ENCODE data around the gene OBSL1.

Gene OBSL1

GRCh38 chr2:219595256-219595655 is 23.9 kb upstream of the OBSL1 start:
- Histone ChIP-seq H3K9me3 (ENCODE audit: control insufficient read depth in 1 of 2, low read length in 2 of 2) (no peaks in the 10 kb centered on the region), H3K27ac (ENCODE audit: low read length) (no peak overlapping the region), H3K36me3 (ENCODE audit: control insufficient read depth in 1 of 2, insufficient read depth in 2 of 2, low read length in 2 of 2) (no peaks in the 10 kb centered on the region), H3K4me3 (ENCODE audit: low read depth in 1 of 2, low read length in 2 of 2) (no peak overlapping the region), H3K4me1 (ENCODE audit: control insufficient read depth in 1 of 2, insufficient read depth in 2 of 2, low read length in 2 of 2) (peaks cover 0 to 7% of the 10 kb centered on the region in 2 donors), H3K27me3 (ENCODE audit: low read depth, low read length) (no peaks in the 10 kb centered on the region)

GRCh38 chr2:219593154-219593553 is 21.8 kb upstream of the OBSL1 start:
- Histone ChIP-seq H3K27ac (ENCODE audit: low read length) (no peak overlapping the region), H3K36me3 (ENCODE audit: control insufficient read depth in 1 of 2, insufficient read depth in 2 of 2, low read length in 2 of 2) (no peaks in the 10 kb centered on the region), H3K27me3 (ENCODE audit: low read depth, low read length) (no peaks in the 10 kb centered on the region), H3K4me3 (ENCODE audit: low read depth in 1 of 2, low read length in 2 of 2) (no peak overlapping the region), H3K4me1 (ENCODE audit: control insufficient read depth in 1 of 2, insufficient read depth in 2 of 2, low read length in 2 of 2) (peaks cover 0 to under 1% of the 10 kb centered on the region in 2 donors), H3K9me3 (ENCODE audit: control insufficient read depth in 1 of 2, low read length in 2 of 2) (no peaks in the 10 kb centered on the region)

- no peak overlapping the region for H3K27ac ChIP-seq (ENCODE audit: low read length)
- H3K4me1 ChIP-seq (ENCODE audit: control insufficient read depth in 1 of 2, insufficient read depth in 2 of 2, low read length in 2 of 2), result no peaks in the 10 kb centered on the region
- H3K27me3 ChIP-seq (ENCODE audit: low read depth, low read length), result no peaks in the 10 kb centered on the region
- H3K9me3 ChIP-seq (ENCODE audit: control insufficient read depth in 1 of 2, low read length in 2 of 2), result no peaks in the 10 kb centered on the region
- H3K4me3 ChIP-seq (ENCODE audit: low read depth in 1 of 2, low read length in 2 of 2), result no peak overlapping the region
- H3K36me3 ChIP-seq (ENCODE audit: control insufficient read depth in 1 of 2, insufficient read depth in 2 of 2, low read length in 2 of 2), result no peaks in the 10 kb centered on the region
Measured at GRCh38 chr2:219592736-219593135, 21.4 kb upstream of the OBSL1 start.

- H3K4me1 ChIP-seq (ENCODE audit: control insufficient read depth in 1 of 2, insufficient read depth in 2 of 2, low read length in 2 of 2), result no peaks in the 10 kb centered on the region
- H3K27ac ChIP-seq (ENCODE audit: low read length), result no peak overlapping the region
- no peaks in the 10 kb centered on the region for H3K36me3 ChIP-seq (ENCODE audit: control insufficient read depth in 1 of 2, insufficient read depth in 2 of 2, low read length in 2 of 2)
- no peaks in the 10 kb centered on the region for H3K27me3 ChIP-seq (ENCODE audit: low read depth, low read length)
- no peak overlapping the region for H3K4me3 ChIP-seq (ENCODE audit: low read depth in 1 of 2, low read length in 2 of 2)
- no peaks in the 10 kb centered on the region for H3K9me3 ChIP-seq (ENCODE audit: control insufficient read depth in 1 of 2, low read length in 2 of 2)
Measured at GRCh38 chr2:219591091-219591490, 19.8 kb upstream of the OBSL1 start.

GRCh38 chr2:219581346-219581745 is 10.0 kb upstream of the OBSL1 start:
- H3K27me3 ChIP-seq (ENCODE audit: low read depth, low read length), result no peaks in the 10 kb centered on the region
- H3K36me3 ChIP-seq (ENCODE audit: control insufficient read depth in 1 of 2, insufficient read depth in 2 of 2, low read length in 2 of 2), result no peaks in the 10 kb centered on the region
- no peaks in the 10 kb centered on the region for H3K4me1 ChIP-seq (ENCODE audit: control insufficient read depth in 1 of 2, insufficient read depth in 2 of 2, low read length in 2 of 2)
- H3K4me3 ChIP-seq (ENCODE audit: low read depth in 1 of 2, low read length in 2 of 2), result no peak overlapping the region
- H3K27ac ChIP-seq (ENCODE audit: low read length), result no peak overlapping the region
- no peaks in the 10 kb centered on the region for H3K9me3 ChIP-seq (ENCODE audit: control insufficient read depth in 1 of 2, low read length in 2 of 2)

GRCh38 chr2:219578811-219579613 is 7.7 kb upstream of the OBSL1 start:
- H3K9me3 ChIP-seq (ENCODE audit: control insufficient read depth in 1 of 2, low read length in 2 of 2), result no peaks in the 10 kb centered on the region
- no peak overlapping the region for H3K4me3 ChIP-seq (ENCODE audit: low read depth in 1 of 2, low read length in 2 of 2)
- H3K27ac ChIP-seq (ENCODE audit: low read length), result no peak overlapping the region
- no peaks in the 10 kb centered on the region for H3K4me1 ChIP-seq (ENCODE audit: control insufficient read depth in 1 of 2, insufficient read depth in 2 of 2, low read length in 2 of 2)
- no peaks in the 10 kb centered on the region for H3K27me3 ChIP-seq (ENCODE audit: low read depth, low read length)
- H3K36me3 ChIP-seq (ENCODE audit: control insufficient read depth in 1 of 2, insufficient read depth in 2 of 2, low read length in 2 of 2), result no peaks in the 10 kb centered on the region

- Histone ChIP-seq H3K4me1 (ENCODE audit: control insufficient read depth in 1 of 2, insufficient read depth in 2 of 2, low read length in 2 of 2) (peaks cover 0 to 4% of the 10 kb centered on the region in 2 donors), H3K4me3 (ENCODE audit: low read depth in 1 of 2, low read length in 2 of 2) (no peak overlapping the region), H3K27me3 (ENCODE audit: low read depth, low read length) (no peaks in the 10 kb centered on the region), H3K36me3 (ENCODE audit: control insufficient read depth in 1 of 2, insufficient read depth in 2 of 2, low read length in 2 of 2) (no peaks in the 10 kb centered on the region), H3K27ac (ENCODE audit: low read length) (no peak overlapping the region), H3K9me3 (ENCODE audit: control insufficient read depth in 1 of 2, low read length in 2 of 2) (no peaks in the 10 kb centered on the region)
Measured at GRCh38 chr2:219576505-219577388, 5.4 kb upstream of the OBSL1 start.

GRCh38 chr2:219575566-219576504 is 4.5 kb upstream of the OBSL1 start:
- H3K9me3 ChIP-seq (ENCODE audit: control insufficient read depth in 1 of 2, low read length in 2 of 2), result no peaks in the 10 kb centered on the region
- H3K4me1 ChIP-seq (ENCODE audit: control insufficient read depth in 1 of 2, insufficient read depth in 2 of 2, low read length in 2 of 2), result peaks cover 0 to 9% of the 10 kb centered on the region in 2 donors
- H3K27me3 ChIP-seq (ENCODE audit: low read depth, low read length), result no peaks in the 10 kb centered on the region
- H3K4me3 ChIP-seq (ENCODE audit: low read depth in 1 of 2, low read length in 2 of 2), result no peak overlapping the region
- H3K36me3 ChIP-seq (ENCODE audit: control insufficient read depth in 1 of 2, insufficient read depth in 2 of 2, low read length in 2 of 2), result no peaks in the 10 kb centered on the region
- H3K27ac ChIP-seq (ENCODE audit: low read length), result no peak overlapping the region

- Histone ChIP-seq H3K4me3 (ENCODE audit: low read depth in 1 of 2, low read length in 2 of 2) (no peak overlapping the region), H3K27me3 (ENCODE audit: low read depth, low read length) (no peaks in the 10 kb centered on the region)
Measured at GRCh38 chr2:219574484-219575311, 3.4 kb upstream of the OBSL1 start.

GRCh38 chr2:219573166-219573565 is 1.8 kb upstream of the OBSL1 start:
- Histone ChIP-seq H3K27ac (ENCODE audit: low read length) (no peak overlapping the region), H3K27me3 (ENCODE audit: low read depth, low read length) (no peaks in the 10 kb centered on the region)

More at GRCh38 chr2:219574484-219575311, 3.4 kb upstream of the OBSL1 start:
- Histone ChIP-seq H3K9me3 (ENCODE audit: control insufficient read depth in 1 of 2, low read length in 2 of 2) (no peaks in the 10 kb centered on the region), H3K36me3 (ENCODE audit: control insufficient read depth in 1 of 2, insufficient read depth in 2 of 2, low read length in 2 of 2) (no peaks in the 10 kb centered on the region), H3K27ac (ENCODE audit: low read length) (no peak overlapping the region), H3K4me1 (ENCODE audit: control insufficient read depth in 1 of 2, insufficient read depth in 2 of 2, low read length in 2 of 2) (peaks cover 0 to 16% of the 10 kb centered on the region in 2 donors)

More at GRCh38 chr2:219573166-219573565, 1.8 kb upstream of the OBSL1 start:
- H3K4me3 ChIP-seq (ENCODE audit: low read depth in 1 of 2, low read length in 2 of 2), result no peak overlapping the region
- peaks cover 0 to 1% of the 10 kb centered on the region in 2 donors for H3K36me3 ChIP-seq (ENCODE audit: control insufficient read depth in 1 of 2, insufficient read depth in 2 of 2, low read length in 2 of 2)
- H3K4me1 ChIP-seq (ENCODE audit: control insufficient read depth in 1 of 2, insufficient read depth in 2 of 2, low read length in 2 of 2), result peaks cover 0 to 16% of the 10 kb centered on the region in 2 donors
- H3K9me3 ChIP-seq (ENCODE audit: control insufficient read depth in 1 of 2, low read length in 2 of 2), result no peaks in the 10 kb centered on the region

Data from muscle layer of duodenum (tissue), 2 donors.